Body of pancreas (tissue), 4 donors: ENCODE data around the gene PRKG1. TPM values are rescaled to one million over a fixed set of nuclear protein-coding genes. Genes with fewer than 3 reads are reported as not detected.
"Not testable (repeated sequence)": the region's sequence is repeated elsewhere in the genome, so short reads cannot be mapped to it uniquely, and the experiment has no call there.

Experiments
- ATAC-seq: fragments of 150-250 bp; one replicate; pipeline ENCODE4 v1.9.1; 2016
- DNase-seq, 4 donors: peaks; one replicate each; pipeline ENCODE4 v3.0.0-alpha.2; 2019
- H3K27ac ChIP-seq, 4 donors: fragments of 200-600 bp; sonication (generic); 1 replicate in 3 of 4; 2 replicates in 1 of 4; pipeline versions ENCODE4 v1.5.1 to v1.6.1; 2016 to 2019; ENCODE audit warnings: mild to moderate bottlenecking in 1 of 4, mixed read lengths in 1 of 4, moderate library complexity in 1 of 4
- H3K27me3 ChIP-seq, 2 donors: fragments of 200-600 bp; sonication (generic); one replicate each; pipeline ENCODE4 v1.6.0; 2016; ENCODE audit warnings: mild to moderate bottlenecking in 1 of 2
- H3K36me3 ChIP-seq, 2 donors: fragments of 200-600 bp; sonication (generic); replicated peaks in 1 of 2; 2 replicates each; pipeline ENCODE4 v1.5.1; 2016; ENCODE audit warnings: low read depth in 2 of 2; ENCODE audit not compliant: insufficient read depth in 1 of 2
- H3K4me1 ChIP-seq: fragments of 200-600 bp; sonication (generic); one replicate; pipeline ENCODE4 v1.6.0; 2016
- H3K4me3 ChIP-seq, 2 donors: fragments of 200-600 bp; sonication (generic); 1 replicate in 1 of 2; 2 replicates in 1 of 2; pipeline ENCODE4 v1.5.1; 2016 to 2019
- H3K9me3 ChIP-seq, 3 donors: fragments of 200-600 bp; sonication (generic); 1 replicate in 2 of 3; 2 replicates in 1 of 3; pipeline ENCODE4 v1.5.1; 2016
- POLR2A ChIP-seq, 3 donors: fragments of 450-650 bp; IDR thresholded peaks; one replicate each; pipeline ENCODE4 v1.6.1; 2016; ENCODE audit warnings: antibody characterized with exemption in 3 of 3, mild to moderate bottlenecking in 2 of 3
- WGBS, 2 donors: methylation state at CpG; one replicate each; pipeline ENCODE4 v1.1.5; 2017; 5-methylcytosine and 5-hydroxymethylcytosine counted together
- intact Hi-C: fragments of 100-400 bp; cut with DNase I; formaldehyde crosslinking; loops from one replicate; pipeline ENCODE4 v1.15.1; 2023
- total RNA-seq, 2 donors: library from RNA; depleted of rRNA; stranded (reverse); fragments of >200 nt; gene quantifications; one replicate each; pipeline ENCODE4 v1.1.0, GENCODE V29; 2016
- TF ChIP-seq, protein P1 (sequence below), 7 experiments: fragments of 450-650 bp in 4 of 7; fragments of 200-600 bp in 3 of 7; sonication (generic) in 3 of 7; IDR thresholded peaks; one replicate each; pipeline ENCODE4 v1.5.1; 2016 to 2019; ENCODE audit warnings: antibody characterized with exemption in 7 of 7

The PRKG1 gene
- total RNA-seq, 2 donors from 2014 or later: 14.2 to 18.9 TPM

- H3K9me3 ChIP-seq: no peaks in the 10 kb centered on the region
- no peak for DNase-seq
- H3K4me1 ChIP-seq: peaks cover 24% of the 10 kb centered on the region
- ATAC-seq: no peak
- no peaks in the 10 kb centered on the region for H3K27me3 ChIP-seq
- no peak overlapping the region for H3K4me3 ChIP-seq
- intact Hi-C loops: no loop called here
- WGBS, 2 donors: 81 to 89% methylated on average over 1 of the region's 1 CpG
- no peaks in the 10 kb centered on the region for H3K36me3 ChIP-seq
- H3K27ac ChIP-seq: no peak overlapping the region
- TF ChIP-seq, protein P1, sequence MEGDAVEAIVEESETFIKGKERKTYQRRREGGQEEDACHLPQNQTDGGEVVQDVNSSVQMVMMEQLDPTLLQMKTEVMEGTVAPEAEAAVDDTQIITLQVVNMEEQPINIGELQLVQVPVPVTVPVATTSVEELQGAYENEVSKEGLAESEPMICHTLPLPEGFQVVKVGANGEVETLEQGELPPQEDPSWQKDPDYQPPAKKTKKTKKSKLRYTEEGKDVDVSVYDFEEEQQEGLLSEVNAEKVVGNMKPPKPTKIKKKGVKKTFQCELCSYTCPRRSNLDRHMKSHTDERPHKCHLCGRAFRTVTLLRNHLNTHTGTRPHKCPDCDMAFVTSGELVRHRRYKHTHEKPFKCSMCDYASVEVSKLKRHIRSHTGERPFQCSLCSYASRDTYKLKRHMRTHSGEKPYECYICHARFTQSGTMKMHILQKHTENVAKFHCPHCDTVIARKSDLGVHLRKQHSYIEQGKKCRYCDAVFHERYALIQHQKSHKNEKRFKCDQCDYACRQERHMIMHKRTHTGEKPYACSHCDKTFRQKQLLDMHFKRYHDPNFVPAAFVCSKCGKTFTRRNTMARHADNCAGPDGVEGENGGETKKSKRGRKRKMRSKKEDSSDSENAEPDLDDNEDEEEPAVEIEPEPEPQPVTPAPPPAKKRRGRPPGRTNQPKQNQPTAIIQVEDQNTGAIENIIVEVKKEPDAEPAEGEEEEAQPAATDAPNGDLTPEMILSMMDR (IDR thresholded peaks at IDR 0.05): no peak
- no peak for TF ChIP-seq POLR2A (IDR thresholded peaks at IDR 0.05)
These were observed 613.0 kb downstream of the PRKG1 start for GRCh38 chr10:51687296-51687695.

GRCh38 chr10:51688826-51689225 lies 614.5 kb downstream of the PRKG1 start:
- H3K27ac ChIP-seq, H3K4me3 ChIP-seq, ATAC-seq, intact Hi-C loops, H3K9me3 ChIP-seq, H3K36me3 ChIP-seq, DNase-seq, H3K27me3 ChIP-seq: not testable (repeated sequence)
- WGBS, 2 donors: 84 to 92% methylated on average over 2 of the region's 2 CpGs
- peaks cover 19% of the 10 kb centered on the region for H3K4me1 ChIP-seq

GRCh38 chr10:51689536-51689935 lies 615.2 kb downstream of the PRKG1 start:
- no peak for TF ChIP-seq POLR2A (IDR thresholded peaks at IDR 0.05)
- TF ChIP-seq, protein P1 (IDR thresholded peaks at IDR 0.05): no peak
- no peak for DNase-seq
- 90 to 93% methylated on average over 3 of the region's 3 CpGs for WGBS, 2 donors
- no peak overlapping the region for H3K27ac ChIP-seq
- no peaks in the 10 kb centered on the region for H3K36me3 ChIP-seq
- intact Hi-C loops: no loop called here
- no peak for ATAC-seq
- H3K27me3 ChIP-seq: no peaks in the 10 kb centered on the region
- peaks cover 19% of the 10 kb centered on the region for H3K4me1 ChIP-seq
- no peak overlapping the region for H3K4me3 ChIP-seq
- H3K9me3 ChIP-seq: no peaks in the 10 kb centered on the region

GRCh38 chr10:51691135-51691534 lies 616.8 kb downstream of the PRKG1 start:
- Histone ChIP-seq H3K4me3 (no peak overlapping the region), H3K27me3 (no peaks in the 10 kb centered on the region), H3K9me3 (no peaks in the 10 kb centered on the region), H3K4me1 (peaks cover 26% of the 10 kb centered on the region), H3K27ac (peak overlapping the region; percentile 35 to 75 (median 64)), H3K36me3 (no peaks in the 10 kb centered on the region)
- peak; percentile 90 for ATAC-seq
- TF ChIP-seq, protein P1 (IDR thresholded peaks at IDR 0.05): peak in 1 of 7 experiments; percentile 18
- TF ChIP-seq POLR2A (IDR thresholded peaks at IDR 0.05): no peak
- DNase-seq: peak; percentile 61 to 77 (median 69)
- intact Hi-C loops: no loop called here
- WGBS, 2 donors: 13 to 36% methylated on average over 4 of the region's 4 CpGs

DNA sequence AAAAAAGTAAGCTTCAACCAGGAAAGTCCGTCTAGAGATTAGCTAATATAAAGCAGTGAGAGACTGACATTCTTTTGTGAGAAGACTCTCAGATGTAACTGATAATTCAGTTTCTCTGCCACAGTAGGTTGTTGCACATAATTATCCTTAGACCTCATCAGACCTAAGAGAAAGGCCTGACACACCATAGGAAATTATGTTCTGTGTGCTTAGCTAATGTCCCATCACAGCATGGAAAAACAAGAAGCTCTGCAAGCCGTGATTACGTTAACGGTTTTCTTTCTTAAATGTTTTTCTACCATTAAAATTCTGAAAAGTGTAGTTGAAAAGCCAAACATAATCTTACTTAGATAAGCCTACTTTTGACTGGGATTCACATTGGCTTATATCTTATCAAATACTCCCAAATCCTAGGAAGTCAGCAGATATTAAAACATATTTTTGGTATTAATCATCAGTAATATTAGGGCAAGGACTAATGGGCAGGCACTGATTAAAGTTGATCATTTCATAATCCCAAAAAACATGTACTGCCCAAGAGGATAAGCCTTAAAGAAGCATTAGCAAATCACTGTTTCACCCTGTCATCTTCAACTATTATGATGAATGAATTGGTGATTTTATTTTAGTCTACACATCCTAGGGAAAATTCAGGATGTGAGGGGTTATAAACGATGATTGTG lies 619.9 kb downstream of the PRKG1 start:
- no peak for ATAC-seq
- no peaks in the 10 kb centered on the region for H3K27me3 ChIP-seq
- no peak overlapping the region for H3K4me3 ChIP-seq
- peaks cover 50% of the 10 kb centered on the region for H3K4me1 ChIP-seq
- WGBS, 2 donors: 67 to 74% methylated on average over 5 of the region's 5 CpGs
- H3K36me3 ChIP-seq: no peaks in the 10 kb centered on the region
- TF ChIP-seq, protein P1 (IDR thresholded peaks at IDR 0.05): no peak
- TF ChIP-seq POLR2A (IDR thresholded peaks at IDR 0.05): no peak
- intact Hi-C loops: no loop called here
- DNase-seq: no peak
- H3K9me3 ChIP-seq: no peaks in the 10 kb centered on the region
- H3K27ac ChIP-seq: no peak overlapping the region
